GM21528 (cell line): ENCODE measurements around the gene KIF26B.
"Not testable (repeated sequence)": the region's sequence is repeated elsewhere in the genome, so short reads cannot be mapped to it uniquely, and the experiment has no call there.

Experiments
- ATAC-seq: cut with Tn5 transposase; IDR thresholded peaks from one replicate; pipeline ENCODE4 v1.9.1; 2021; ENCODE audit warnings: mild to moderate bottlenecking, moderate library complexity; ENCODE audit not compliant: unreplicated experiment, low FRiP score

The KIF26B gene

DNA sequence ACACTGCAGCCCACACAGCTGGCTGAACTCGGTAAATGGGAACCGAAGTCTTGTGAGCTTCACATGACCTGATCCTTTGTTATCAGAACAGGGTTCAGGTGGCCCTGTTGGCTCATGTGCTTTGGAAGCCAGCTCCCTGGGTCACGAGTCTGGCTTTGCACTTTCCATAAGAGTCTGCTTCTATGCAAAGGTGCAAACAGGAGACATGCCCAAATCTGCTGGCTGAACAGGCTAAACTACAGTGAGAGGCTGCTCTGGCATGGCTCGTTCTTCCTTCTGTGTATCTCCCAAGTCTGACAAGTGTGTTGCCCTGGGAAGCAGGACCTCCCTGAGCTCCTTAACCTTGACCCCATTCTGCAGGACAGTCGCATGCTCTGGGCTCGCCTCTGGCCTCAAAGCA lies 549.6 kb downstream of the KIF26B start:
- ATAC-seq = no peak

DNA sequence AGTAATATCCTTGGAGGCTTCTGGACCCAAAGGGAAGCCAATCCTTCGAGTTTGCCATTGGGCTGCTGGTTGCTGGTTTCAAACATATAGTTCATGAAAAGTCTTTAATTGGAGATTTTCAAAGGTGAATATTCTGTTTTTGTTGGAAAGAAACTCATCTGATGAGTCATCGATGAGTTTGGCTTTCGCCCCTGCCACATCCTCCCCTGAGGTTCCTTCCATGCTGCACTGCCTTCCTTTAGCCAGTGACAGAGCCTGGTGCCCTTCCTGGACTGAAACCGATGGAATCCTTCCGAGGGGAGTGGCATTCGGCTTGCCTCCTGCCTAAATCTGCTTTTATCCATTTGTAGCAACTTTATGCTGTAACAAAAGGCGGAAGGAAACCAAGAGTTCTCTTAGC lies 550.0 kb downstream of the KIF26B start:
- no peak for ATAC-seq

DNA sequence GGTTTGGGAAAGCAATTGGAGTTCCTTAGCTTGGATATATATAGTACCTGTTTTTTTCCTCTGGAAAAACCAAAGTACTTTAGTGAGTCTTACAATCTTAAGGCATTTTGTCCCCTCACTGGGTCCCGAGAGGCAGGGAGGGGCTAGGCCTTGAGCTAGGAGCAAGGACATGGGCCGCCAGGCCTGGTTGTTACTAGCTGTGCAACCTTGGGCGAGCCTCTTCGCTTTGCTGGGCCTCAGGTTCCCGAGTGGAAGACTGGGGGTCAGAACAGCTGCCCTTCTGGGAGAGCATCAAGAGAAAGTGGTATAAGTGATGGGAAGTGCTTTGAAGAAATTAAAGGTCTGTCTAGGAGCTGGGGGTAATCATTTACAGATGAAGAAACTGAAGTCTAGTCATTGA lies 553.2 kb downstream of the KIF26B start:
- no peak for ATAC-seq

DNA sequence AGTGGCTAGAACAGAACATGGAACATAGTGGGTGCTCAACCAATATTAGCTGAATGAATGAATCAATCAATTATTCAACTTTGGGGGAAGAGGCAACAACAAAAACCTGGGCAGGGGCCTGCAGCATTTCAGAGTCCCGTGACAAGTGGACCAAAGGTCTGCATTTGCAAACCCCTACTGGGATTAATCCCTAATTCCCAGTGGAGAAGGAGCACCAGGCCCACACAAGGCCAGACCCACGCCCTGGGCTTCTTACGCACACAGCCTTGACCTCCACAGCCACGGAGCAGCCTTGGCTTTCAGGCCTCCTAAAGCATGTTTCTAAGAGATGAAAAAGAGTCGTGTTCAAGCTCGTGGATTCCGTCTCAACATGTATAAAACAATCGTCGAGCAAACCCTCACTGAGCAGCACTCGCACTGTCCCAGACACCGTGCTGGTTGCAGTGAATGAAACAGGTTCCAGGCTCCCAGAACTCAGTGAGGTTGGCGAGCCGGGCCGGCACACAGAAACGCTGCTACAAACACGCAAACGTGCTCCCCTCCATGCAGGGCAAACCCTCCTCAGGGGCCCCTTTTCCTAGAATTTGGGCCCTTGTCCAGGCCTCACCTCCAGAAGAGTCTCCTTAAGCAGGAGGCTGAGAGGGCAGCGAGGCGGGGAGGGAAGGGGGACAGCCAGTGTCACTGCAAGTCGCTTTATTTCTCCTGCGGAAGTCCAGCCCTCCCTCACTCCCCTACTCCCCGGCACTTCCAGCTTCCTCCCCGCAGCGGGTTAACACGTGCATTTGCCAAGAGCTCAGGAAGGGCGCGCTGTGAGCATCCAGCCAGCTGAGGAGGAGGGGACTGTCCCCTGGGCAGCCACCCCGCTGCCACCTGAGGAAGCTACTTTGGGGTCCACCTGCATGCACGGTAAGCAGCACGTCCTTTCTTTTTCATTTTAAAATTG lies 556.4 kb downstream of the KIF26B start:
- ATAC-seq = no peak

GRCh38 chr1:245714027-245714426 lies 559.2 kb downstream of the KIF26B start:
- not testable (repeated sequence) for ATAC-seq

DNA sequence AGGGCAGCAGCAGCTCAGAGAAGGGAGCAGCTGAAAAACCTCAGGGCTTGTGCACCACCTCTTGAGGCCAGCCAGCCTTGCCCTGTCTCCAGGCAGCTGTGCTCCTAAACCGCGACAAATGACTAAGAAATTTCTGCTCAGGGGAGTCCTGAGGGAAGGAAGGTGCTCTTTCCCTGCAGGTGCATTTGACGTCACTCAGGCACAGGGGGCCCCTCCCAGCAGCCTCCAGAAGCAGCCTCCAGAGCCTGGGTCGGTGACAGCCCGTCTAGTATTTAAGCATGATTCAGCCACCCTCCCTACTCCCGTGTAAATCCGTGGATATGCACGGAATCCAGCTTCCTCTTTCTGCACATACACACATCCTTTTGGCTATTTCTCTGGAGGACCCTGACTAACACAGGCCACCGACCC lies 560.5 kb downstream of the KIF26B start:
- no peak for ATAC-seq

DNA sequence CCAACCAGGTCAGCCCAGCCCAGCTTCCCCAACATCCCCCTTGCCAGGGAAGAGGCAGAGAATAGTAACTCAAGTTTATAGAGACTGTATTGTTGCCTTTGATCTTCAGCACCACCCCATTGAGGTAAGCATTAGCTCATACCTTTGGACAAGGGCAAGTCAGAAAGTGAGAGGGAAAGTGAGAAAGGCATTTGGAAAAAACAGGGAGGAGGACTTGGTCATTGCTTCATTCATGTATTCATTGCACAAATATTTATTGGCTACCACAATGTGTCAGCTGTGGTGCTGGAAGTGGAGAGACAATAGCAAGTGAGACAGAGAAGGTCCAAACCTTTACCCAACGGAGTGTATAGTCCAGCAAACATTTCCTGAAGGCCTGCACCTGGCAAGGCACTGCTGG lies 561.2 kb downstream of the KIF26B start:
- ATAC-seq = no peak

DNA sequence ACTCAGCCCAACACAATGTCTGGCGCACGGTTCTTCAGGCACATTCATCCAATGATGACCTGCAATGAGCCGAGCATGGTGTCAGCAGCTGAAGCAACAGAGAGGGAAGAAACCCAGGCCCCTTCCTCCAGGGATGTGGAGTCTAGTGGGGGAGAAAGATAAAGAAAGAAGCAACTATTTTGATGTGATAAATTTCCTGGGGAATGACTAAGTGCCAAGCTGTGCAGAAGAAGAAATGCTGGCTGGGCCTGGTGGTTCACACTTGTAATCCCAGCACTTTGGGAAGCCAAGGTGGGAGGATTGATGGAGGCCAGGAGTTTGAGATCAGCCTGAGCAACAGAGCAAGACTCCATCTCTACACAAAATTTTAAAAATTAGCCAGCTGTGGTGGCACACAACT lies 561.8 kb downstream of the KIF26B start:
- no peak for ATAC-seq

DNA sequence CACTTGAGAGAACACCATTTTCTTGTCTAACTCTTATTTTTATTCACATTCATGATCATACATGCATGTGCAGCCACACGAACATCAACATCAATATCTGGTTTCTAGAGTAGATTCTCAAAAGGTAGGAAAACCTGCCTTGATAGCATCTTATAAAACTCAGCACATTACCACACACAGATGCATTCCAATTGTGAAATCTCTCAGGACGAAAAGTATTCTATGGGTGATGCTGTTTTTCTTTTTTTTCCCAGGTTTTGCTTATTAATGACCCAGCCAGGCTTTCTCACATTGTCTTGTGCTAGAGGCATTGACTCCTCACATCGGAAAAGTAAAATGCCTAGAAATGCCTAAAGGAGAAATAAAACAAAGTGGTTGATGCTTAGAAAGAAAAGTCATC lies 562.8 kb downstream of the KIF26B start:
- ATAC-seq = no peak

DNA sequence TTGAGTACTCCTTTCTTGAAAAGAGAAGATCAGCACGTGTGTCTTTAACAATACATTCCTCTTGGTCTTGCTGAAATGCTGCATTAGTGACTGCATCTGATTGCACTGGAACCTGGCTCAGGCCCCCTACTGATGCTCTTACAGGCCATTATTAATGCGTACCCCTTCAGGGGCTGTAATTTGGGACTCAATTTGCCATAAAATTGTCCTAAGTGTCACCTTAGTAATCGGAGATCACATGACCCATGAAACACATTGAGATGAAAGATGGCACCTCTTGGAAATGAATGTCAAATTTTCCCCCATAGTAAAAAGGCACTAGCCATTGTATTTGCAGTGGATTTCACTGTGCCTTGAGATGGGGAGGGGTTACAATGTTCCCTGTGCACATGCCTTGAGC lies 563.3 kb downstream of the KIF26B start:
- no peak for ATAC-seq

DNA sequence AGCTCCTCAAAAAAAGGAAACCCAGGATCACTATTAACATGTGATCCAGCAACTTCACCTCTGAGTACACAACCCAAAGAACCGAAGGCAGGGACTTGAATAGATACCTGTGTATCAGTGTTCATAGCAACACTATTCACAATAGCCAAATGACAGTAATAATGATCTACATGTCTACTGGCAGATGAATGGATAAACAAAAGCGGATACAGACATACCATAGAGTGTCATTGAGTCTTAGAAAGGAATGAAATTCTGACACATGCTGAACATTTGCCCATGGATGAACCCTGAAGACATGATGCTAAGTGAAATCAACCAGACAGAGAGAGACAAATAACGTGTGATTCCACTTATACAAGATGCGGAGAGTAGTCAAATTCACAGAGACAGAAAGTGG lies 564.2 kb downstream of the KIF26B start:
- ATAC-seq = no peak

DNA sequence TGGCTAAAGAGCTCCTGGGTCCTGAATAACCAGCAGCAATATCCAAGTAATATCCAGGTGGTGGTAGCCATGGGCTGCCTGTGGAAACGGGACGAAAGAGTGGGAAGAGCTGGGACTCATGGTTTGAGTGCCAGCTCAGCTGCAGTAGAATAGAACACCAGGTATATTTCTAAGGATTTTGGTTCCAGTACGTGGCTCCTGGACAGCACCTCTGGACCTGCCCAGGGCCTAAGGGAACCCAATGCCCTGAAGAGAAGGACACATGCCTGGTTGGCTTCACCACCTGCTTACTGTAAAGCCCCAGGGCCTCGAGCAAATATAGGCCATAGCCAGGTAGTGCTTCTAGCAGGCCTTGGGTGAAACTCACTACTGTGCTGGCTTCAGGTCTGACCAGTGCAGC lies 566.7 kb downstream of the KIF26B start:
- no peak for ATAC-seq

DNA sequence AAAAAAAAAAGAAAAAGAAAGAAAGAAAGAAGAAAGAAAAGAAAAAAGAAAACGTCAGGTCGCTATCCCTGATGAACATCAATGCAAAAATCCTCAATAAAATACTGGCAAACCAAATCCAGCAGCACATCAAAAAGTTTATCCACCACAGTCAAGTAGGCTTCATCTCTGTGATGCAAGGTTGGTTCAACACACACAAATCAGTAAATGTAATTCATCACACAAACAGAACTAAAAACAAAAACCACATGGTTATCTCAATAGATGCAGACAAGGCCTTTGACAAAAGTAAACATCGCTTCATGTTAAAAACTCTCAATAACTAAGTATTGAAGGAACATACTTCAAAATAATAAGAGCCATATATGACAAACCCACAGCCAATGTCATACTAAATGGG lies 573.2 kb downstream of the KIF26B start:
- ATAC-seq = not testable (repeated sequence)

- ATAC-seq = no peak
Measured at GRCh38 chr1:245730801-245731200, 576.0 kb downstream of the KIF26B start.

GRCh38 chr1:245740336-245740735 lies 585.6 kb downstream of the KIF26B start:
- ATAC-seq = not testable (repeated sequence)

- ATAC-seq = no peak
Measured at GRCh38 chr1:245742896-245743295, 588.1 kb downstream of the KIF26B start.

- no peak for ATAC-seq
Measured at GRCh38 chr1:245748240-245748639, 593.5 kb downstream of the KIF26B start.

DNA sequence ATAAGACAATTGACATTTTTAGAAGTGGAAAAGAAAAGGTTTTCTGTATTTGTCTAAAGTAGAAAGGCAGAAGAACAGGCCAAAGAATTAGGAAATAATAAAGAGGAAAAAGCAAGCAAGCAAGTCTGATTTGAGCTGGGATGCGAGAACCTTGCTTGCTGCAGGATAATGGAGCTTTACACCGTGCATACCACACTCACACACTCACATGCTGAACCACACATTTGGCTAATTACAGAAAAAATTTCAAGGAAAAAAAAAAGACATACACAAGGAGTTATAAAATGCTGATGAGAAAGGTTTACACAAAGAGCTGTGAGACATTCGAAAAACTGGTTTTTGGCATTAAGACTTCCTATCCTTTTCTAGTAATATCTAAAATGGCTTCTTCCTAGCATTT lies 593.9 kb downstream of the KIF26B start:
- no peak for ATAC-seq

DNA sequence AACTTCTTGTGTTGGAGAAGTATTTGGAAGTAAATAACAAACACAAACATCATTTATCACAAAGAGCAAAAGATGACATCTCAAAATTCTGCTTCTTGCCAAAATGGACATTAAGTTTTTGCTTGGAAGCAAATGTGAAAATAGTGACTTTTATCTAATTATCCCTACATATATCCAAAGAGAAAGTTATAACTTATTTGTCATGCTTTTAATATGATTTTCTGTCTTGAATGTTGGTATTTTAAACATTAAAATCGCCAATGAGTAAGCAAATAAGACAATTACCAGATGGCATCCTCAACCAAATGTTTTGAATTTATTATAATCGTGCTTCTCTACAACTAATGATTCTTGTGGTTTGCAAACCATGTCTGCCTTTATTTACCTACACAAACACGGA lies 594.3 kb downstream of the KIF26B start:
- no peak for ATAC-seq

DNA sequence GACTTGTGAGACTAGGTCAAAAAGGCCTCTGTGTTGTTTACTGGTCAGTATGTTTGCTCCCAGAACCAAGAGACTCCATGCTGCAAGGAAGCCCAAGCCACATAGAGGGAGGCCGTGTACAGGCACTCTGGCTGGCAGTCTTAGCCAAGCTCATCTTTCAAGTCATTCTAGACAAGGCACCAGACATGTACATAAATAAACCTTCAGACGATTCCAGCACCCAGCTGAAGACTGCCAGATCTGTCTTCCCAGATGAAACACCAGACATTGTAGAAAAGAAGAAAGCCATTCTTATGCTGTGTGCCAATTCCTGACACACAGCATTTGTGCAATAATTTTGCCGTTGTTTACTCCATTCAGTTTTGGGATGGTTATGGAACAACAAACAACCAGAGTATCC lies 595.5 kb downstream of the KIF26B start:
- ATAC-seq = no peak

DNA sequence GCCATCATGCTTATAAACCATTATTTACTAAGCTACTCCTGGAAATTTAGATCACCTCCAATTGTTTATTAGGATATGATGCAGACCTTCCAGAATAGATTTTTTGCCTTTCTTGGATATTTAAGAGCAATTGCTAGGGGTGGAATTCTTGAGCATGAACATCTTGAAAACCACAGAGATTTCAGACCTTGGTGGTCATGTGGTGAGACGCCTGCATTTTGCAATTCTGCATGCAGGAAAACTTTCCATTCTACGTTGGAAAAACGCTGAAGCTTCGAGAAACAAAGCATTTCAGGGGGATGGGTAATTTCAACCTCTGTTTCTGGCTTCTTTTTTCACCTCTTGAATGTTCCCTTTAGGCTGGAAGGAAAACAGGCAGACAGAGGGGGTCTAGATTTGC lies 596.3 kb downstream of the KIF26B start:
- no peak for ATAC-seq

DNA sequence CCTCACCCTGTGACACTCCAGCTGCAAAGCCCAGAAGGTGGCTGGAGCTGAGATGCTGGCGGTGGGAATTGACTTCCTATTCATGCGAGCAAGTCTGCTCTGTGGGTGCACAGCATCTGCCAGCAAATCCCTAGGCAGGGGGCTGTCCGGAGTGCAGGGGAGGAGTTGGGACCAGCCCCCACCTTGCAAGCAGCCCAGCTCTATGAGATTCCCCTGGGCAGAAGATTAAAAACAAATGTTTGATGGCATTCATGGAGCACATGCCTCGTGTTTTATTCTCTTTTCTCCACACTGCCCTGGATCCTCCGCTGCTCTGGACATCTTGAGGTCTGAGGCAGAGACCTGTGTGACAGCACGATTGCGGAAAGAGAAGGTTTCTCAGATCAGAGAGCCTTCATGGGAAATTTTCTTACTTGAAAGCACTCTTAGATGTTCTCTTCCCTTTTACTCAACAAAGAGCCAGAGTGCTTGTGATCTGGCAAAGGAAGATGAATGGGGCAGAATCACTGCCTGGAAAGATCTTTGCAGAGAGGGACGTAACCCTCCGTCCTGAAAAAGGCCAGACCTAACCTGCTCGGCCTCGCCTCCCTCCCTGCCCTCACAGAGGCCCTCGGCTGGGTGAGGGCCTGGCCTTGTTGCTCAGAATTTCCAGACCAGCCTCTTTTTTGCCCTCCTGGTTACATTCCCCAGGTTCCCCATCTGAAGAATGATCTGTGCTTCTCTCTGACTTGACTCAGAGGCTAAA lies 597.1 kb downstream of the KIF26B start:
- no peak for ATAC-seq
